HFFc6 (cell line): ENCODE results near the gene FAM110D. TPM values are rescaled to one million over a fixed set of nuclear protein-coding genes. Genes with fewer than 3 reads are reported as not detected.

Experiments
- DNase-seq: peaks from one replicate; pipeline ENCODE4 v3.0.0-alpha.2; 2018
- H3K27ac Mint-ChIP-seq: 2 replicates; pipeline ENCODE4 v1.8.0; 2020; ENCODE audit warnings: mild to moderate bottlenecking, mixed read lengths
- H3K27me3 Mint-ChIP-seq: 2 replicates; pipeline ENCODE4 v1.8.0; 2021; ENCODE audit warnings: mild to moderate bottlenecking, moderate library complexity, mixed read lengths; ENCODE audit not compliant: insufficient read depth
- H3K36me3 Mint-ChIP-seq: 2 replicates; pipeline ENCODE4 v1.8.0; 2021; ENCODE audit warnings: low read depth, mixed read lengths
- H3K4me1 Mint-ChIP-seq: 2 replicates; pipeline ENCODE4 v1.8.0; 2020; ENCODE audit warnings: low read depth, mixed read lengths
- H3K4me3 Mint-ChIP-seq: 2 replicates; pipeline ENCODE4 v1.8.0; 2020; ENCODE audit warnings: mild to moderate bottlenecking, moderate library complexity, mixed read lengths
- H3K9me3 Mint-ChIP-seq: 2 replicates; pipeline ENCODE4 v1.8.0; 2020; ENCODE audit warnings: mild to moderate bottlenecking, mixed read lengths
- CTCF ChIP-seq: fragments of 200-600 bp; sonication (generic); IDR thresholded peaks from 2 replicates; pipeline ENCODE4 v1.5.0; 2021; ENCODE audit warnings: antibody characterized with exemption, mild to moderate bottlenecking
- total RNA-seq, 6 experiments: library from RNA; stranded (reverse); fragmentation: NEBNext Ultra II Directional; extraction: Animal tissue kit (Norgen Biotek cat#: 25700); gene quantifications; 2 replicates in 1 of 6; 3 replicates in 5 of 6; pipeline ENCODE4 v1.2.3, GENCODE V29; 2021

FAM110D gene
- total RNA-seq, 6 experiments from 2014 or later: not detected

GRCh38 chr1:26190373-26190987, 31.6 kb downstream of the FAM110D start, which contains the start of gene CATSPER4:
TSS of gene CATSPER4 (plus strand) at chr1:26190602. CDS start at chr1:26190628, 26 bp downstream.
- Mint-ChIP-seq H3K27ac (no peak within 1 kb of the TSS), H3K9me3 (no peaks in the 10 kb centered on the region), H3K36me3 (no peaks in the 10 kb centered on the region), H3K27me3 (peaks cover 26% of the 10 kb centered on the region), H3K4me3 (no peak within 1 kb of the TSS), H3K4me1 (no peaks in the 10 kb centered on the region)
- DNase-seq: no peak
- peak; percentile 43; the same call in 1 of the 2 replicates for TF ChIP-seq CTCF

- no peak overlapping the region for H3K27ac Mint-ChIP-seq
- no peaks in the 10 kb centered on the region for H3K9me3 Mint-ChIP-seq
- no peak for TF ChIP-seq CTCF
- H3K27me3 Mint-ChIP-seq: peaks cover 21% of the 10 kb centered on the region
- H3K4me3 Mint-ChIP-seq: no peak overlapping the region
- no peaks in the 10 kb centered on the region for H3K4me1 Mint-ChIP-seq
- DNase-seq: no peak
- H3K36me3 Mint-ChIP-seq: no peaks in the 10 kb centered on the region
Observed at GRCh38 chr1:26191739-26192138, 32.9 kb downstream of the FAM110D start.

DNA sequence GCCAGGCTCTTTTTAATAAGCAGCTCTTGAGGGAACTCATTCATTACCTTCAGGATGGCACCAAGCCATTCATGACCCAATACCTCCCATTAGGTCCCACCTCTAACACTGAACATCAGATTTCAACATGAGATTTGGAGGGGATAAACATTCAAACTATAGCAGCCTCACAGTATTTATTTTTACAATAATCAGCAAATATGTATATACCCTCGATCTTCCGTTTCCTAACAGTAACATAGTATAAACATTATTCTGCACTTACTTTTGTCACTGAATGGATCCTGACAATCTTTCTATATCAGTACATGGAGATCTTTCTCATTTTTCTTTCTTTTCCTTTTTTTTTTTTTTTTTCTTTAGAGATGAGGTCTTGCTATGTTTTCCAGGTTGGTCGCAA, 36.9 kb downstream of the FAM110D start:
- Mint-ChIP-seq H3K36me3 (no peaks in the 10 kb centered on the region), H3K4me1 (peaks cover 3% of the 10 kb centered on the region), H3K27me3 (peaks cover 33% of the 10 kb centered on the region), H3K27ac (no peak overlapping the region), H3K4me3 (no peak overlapping the region), H3K9me3 (no peaks in the 10 kb centered on the region)
- no peak for DNase-seq
- no peak for TF ChIP-seq CTCF

DNA sequence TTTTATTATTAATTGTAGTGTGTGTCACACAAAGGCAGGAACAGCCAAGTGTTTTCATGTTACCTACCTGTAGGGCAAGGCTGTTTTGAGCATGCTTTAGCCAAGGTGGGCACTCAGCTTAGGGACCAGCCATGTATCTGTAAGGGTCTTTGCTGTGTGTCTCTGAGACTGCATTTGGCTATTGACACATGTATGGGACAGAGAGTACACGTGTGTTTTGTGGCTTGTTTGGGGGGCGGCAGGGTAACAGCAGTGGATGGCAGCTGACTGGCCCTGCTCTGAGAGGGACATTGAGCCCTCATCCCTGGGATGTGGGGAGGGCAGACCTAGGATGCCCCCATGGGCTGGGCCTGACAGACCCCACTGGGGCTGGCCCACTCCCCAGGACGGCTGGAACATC, 38.4 kb downstream of the FAM110D start:
- H3K36me3 Mint-ChIP-seq: no peaks in the 10 kb centered on the region
- H3K4me3 Mint-ChIP-seq: no peak overlapping the region
- peaks cover 30% of the 10 kb centered on the region for H3K27me3 Mint-ChIP-seq
- no peak overlapping the region for H3K27ac Mint-ChIP-seq
- DNase-seq: no peak
- no peaks in the 10 kb centered on the region for H3K9me3 Mint-ChIP-seq
- peaks cover 15% of the 10 kb centered on the region for H3K4me1 Mint-ChIP-seq
- TF ChIP-seq CTCF: no peak

DNA sequence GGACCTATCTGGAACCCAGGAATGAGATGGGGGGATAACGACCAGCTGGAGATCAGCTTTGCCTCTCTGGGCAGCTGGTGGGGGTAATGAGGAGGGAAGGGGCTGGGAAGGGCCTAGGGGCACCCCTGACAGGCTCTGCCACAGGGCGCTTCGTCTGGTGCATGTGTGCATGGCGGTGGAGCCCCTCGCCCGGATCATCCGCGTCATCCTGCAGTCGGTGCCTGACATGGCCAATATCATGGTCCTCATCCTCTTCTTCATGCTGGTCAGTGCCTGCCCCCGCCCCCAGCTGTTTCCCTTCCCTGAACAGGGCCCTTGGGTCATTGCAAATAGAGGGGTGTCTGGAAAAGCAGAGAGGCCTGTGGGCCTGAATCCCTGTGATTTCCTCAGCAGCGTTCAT, 38.9 kb downstream of the FAM110D start:
- Mint-ChIP-seq H3K27ac (no peak overlapping the region), H3K4me1 (peaks cover 15% of the 10 kb centered on the region), H3K9me3 (no peaks in the 10 kb centered on the region), H3K27me3 (peaks cover 30% of the 10 kb centered on the region), H3K36me3 (no peaks in the 10 kb centered on the region), H3K4me3 (no peak overlapping the region)
- no peak for TF ChIP-seq CTCF
- no peak for DNase-seq
